ENCODE results near the gene PDE6B. TPM values are rescaled to one million over a fixed set of nuclear protein-coding genes. Genes with fewer than 3 reads are reported as not detected.

Gene PDE6B
- total RNA-seq, 1 donor from 2014 or later, result 2.3 TPM

DNA sequence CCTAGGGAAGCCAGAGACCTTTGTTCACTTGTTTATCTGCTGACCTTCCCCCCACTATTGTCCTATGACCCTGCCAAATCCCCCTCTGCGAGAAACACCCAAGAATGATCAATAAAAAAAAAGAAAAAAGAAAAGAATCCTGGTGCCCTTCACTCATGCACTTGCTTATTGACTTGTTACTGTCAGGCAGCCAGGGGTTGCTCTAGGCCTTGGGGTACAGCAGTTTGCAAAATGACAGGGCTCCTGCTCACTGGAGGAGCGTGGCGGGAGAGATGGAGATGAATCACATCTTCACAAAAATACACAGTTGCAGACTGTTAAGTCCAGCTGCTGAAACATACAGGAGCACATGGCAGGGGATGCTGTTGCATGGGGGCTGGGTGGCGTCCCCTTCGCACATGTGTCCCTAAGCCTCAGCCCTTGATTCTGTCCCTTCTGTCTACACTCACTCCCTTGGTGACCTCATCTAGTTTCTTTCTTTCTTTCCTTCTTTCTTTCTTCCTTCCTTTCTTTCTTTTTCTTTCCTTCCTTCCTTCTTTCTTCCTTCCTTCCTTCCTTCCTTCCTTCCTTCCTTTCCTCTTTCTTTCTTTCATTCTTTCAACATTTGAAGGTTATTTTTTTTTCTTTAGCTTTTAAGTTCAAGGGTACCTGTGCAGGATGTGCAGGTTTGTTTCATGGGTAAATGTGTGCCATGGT lies 32.4 kb upstream of the PDE6B start:
- H3K4me1 Mint-ChIP-seq (ENCODE audit: low read depth), result no peaks in the 10 kb centered on the region
- peaks cover 18% of the 10 kb centered on the region for H3K27me3 Mint-ChIP-seq (ENCODE audit: low read depth)
- TF ChIP-seq CTCF (IDR thresholded peaks at IDR 0.05), result no peak
- no peak for DNase-seq (ENCODE audit: low spot score)
- no peaks in the 10 kb centered on the region for H3K36me3 Mint-ChIP-seq (ENCODE audit: low read depth)
- no peak overlapping the region for H3K27ac Mint-ChIP-seq (ENCODE audit: unreplicated experiment)
- H3K9me3 Mint-ChIP-seq (ENCODE audit: low read depth), result peaks cover 15% of the 10 kb centered on the region
- no peak overlapping the region for H3K4me3 Mint-ChIP-seq (ENCODE audit: unreplicated experiment)

GRCh38 chr4:598925-599324 lies 26.4 kb upstream of the PDE6B start:
- H3K4me1 Mint-ChIP-seq (ENCODE audit: low read depth), result no peaks in the 10 kb centered on the region
- H3K9me3 Mint-ChIP-seq (ENCODE audit: low read depth), result peaks cover 12% of the 10 kb centered on the region

GRCh38 chr4:600166-600565 lies 25.2 kb upstream of the PDE6B start:
- peaks cover 16% of the 10 kb centered on the region for H3K27me3 Mint-ChIP-seq (ENCODE audit: low read depth)

More at GRCh38 chr4:598925-599324, 26.4 kb upstream of the PDE6B start:
- Mint-ChIP-seq H3K4me3 (ENCODE audit: unreplicated experiment) (no peak overlapping the region), H3K27me3 (ENCODE audit: low read depth) (peaks cover 19% of the 10 kb centered on the region), H3K27ac (ENCODE audit: unreplicated experiment) (no peak overlapping the region), H3K36me3 (ENCODE audit: low read depth) (no peaks in the 10 kb centered on the region)
- DNase-seq (ENCODE audit: low spot score), result no peak
- TF ChIP-seq CTCF (IDR thresholded peaks at IDR 0.05), result no peak

GRCh38 chr4:600850-601515 lies 24.4 kb upstream of the PDE6B start:
- no peaks in the 10 kb centered on the region for H3K36me3 Mint-ChIP-seq (ENCODE audit: low read depth)
- DNase-seq (ENCODE audit: low spot score), result peak; percentile 48
- no peak overlapping the region for H3K27ac Mint-ChIP-seq (ENCODE audit: unreplicated experiment)
- peaks cover 13% of the 10 kb centered on the region for H3K27me3 Mint-ChIP-seq (ENCODE audit: low read depth)
- H3K9me3 Mint-ChIP-seq (ENCODE audit: low read depth), result no peaks in the 10 kb centered on the region
- TF ChIP-seq CTCF (IDR thresholded peaks at IDR 0.05), result no peak
- no peaks in the 10 kb centered on the region for H3K4me1 Mint-ChIP-seq (ENCODE audit: low read depth)
- H3K4me3 Mint-ChIP-seq (ENCODE audit: unreplicated experiment), result no peak overlapping the region

More at GRCh38 chr4:600166-600565, 25.2 kb upstream of the PDE6B start:
- DNase-seq (ENCODE audit: low spot score), result no peak
- Mint-ChIP-seq H3K4me3 (ENCODE audit: unreplicated experiment) (no peak overlapping the region), H3K9me3 (ENCODE audit: low read depth) (peaks cover 3% of the 10 kb centered on the region), H3K27ac (ENCODE audit: unreplicated experiment) (no peak overlapping the region), H3K4me1 (ENCODE audit: low read depth) (no peaks in the 10 kb centered on the region), H3K36me3 (ENCODE audit: low read depth) (no peaks in the 10 kb centered on the region)
- no peak for TF ChIP-seq CTCF (IDR thresholded peaks at IDR 0.05)

DNA sequence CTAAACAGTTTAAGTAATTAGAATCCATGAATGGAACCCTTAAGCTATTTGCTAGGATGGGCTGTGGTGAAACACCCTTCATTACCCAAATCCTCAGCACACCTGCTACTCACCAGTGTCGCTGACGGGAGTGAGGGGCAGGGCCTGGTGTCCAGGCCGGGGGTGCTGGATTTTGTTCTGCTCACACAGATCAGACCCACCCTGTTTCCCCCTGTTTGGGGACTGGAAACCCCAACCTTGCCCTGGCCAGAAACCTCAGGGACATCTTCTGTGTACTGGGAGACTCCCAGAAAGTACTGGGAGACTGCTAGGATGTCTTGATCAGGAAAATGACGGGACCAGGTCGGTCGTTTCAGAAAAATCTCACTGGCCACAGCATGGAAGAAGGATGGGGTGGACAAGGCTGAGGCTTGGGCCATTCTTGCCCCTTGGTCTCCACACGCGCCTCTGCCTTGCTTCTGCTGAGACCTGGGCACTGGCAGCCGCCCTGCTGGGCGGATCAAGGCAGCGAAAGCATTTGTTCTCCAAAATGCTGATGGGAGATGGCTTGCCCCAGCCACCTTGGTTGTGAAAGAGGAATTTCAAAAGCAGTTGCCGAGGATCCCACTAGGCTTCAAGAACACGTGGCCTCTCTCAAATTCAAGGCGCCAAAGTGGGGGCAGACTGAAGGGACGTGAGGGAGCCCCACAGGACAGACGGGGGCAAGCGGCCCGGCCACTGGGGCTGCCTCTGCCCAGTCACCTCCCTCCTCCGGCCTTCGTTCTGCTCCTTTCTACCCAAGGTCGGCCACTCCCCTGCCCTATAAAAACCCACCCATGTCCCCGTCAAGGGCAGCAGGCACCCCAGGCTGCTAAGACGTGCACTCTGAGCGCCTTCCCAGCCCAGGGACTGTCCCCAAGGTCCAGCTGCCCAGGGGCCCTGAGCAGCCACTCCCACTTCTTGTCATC lies 23.5 kb upstream of the PDE6B start:
- Mint-ChIP-seq H3K4me1 (ENCODE audit: low read depth) (no peaks in the 10 kb centered on the region), H3K4me3 (ENCODE audit: unreplicated experiment) (no peak overlapping the region), H3K27me3 (ENCODE audit: low read depth) (peaks cover 10% of the 10 kb centered on the region), H3K36me3 (ENCODE audit: low read depth) (no peaks in the 10 kb centered on the region), H3K27ac (ENCODE audit: unreplicated experiment) (no peak overlapping the region), H3K9me3 (ENCODE audit: low read depth) (no peaks in the 10 kb centered on the region)
- peak; percentile 63 for DNase-seq (ENCODE audit: low spot score)
- TF ChIP-seq CTCF (IDR thresholded peaks at IDR 0.05), result no peak
